ENCODE measurements around the gene CLEC4G.
A peak's percentile ranks its signal among the peaks of the same experiment; 100 is the strongest.

Gene CLEC4G

GRCh38 chr19:7680606-7681339 is 51.1 kb downstream of the CLEC4G start, which contains the start of gene TRAPPC5:
TRAPPC5 (plus strand) TSS chr19:7680833; CDS start chr19:7682254, 1,421 bp downstream.
- DNase-seq = peak; percentile 74
- in situ Hi-C loops (cut with HindIII; ENCODE audit: low pct_ligation_motif_present, low pct_unique_long_range_greater_than_20kb, low sequenced_read_pairs) = no loop called here

GRCh38 chr19:7679771-7680605 is 51.9 kb downstream of the CLEC4G start:
- DNase-seq = no peak
- in situ Hi-C loops (cut with HindIII; ENCODE audit: low pct_ligation_motif_present, low pct_unique_long_range_greater_than_20kb, low sequenced_read_pairs) = no loop called here

- no peak for DNase-seq
These were observed 52.7 kb downstream of the CLEC4G start for GRCh38 chr19:7678971-7679751.

More at GRCh38 chr19:7678971-7679751, 52.7 kb downstream of the CLEC4G start:
- in situ Hi-C loops (cut with HindIII; ENCODE audit: low pct_ligation_motif_present, low pct_unique_long_range_greater_than_20kb, low sequenced_read_pairs) = no loop called here
